GM12864 (cell line): ENCODE data around the gene TBC1D22A.

ENCODE experiments used
- DNase-seq: peaks from one replicate; pipeline ENCODE4 v3.0.0-alpha.2; 2011; ENCODE audit warnings: low read depth
- H3K4me3 ChIP-seq: 2 replicates; pipeline ENCODE4 v1.5.1; 2011; ENCODE audit warnings: mild to moderate bottlenecking, low read depth, low read length, control low read depth
- TF ChIP-seq, protein P1 (sequence below): IDR thresholded peaks from 2 replicates; pipeline ENCODE4 v1.5.1; 2011; ENCODE audit warnings: low read depth, mild to moderate bottlenecking, moderate library complexity, low read length, control low read depth, inconsistent platforms; ENCODE audit errors: missing control alignments

TBC1D22A gene

DNA sequence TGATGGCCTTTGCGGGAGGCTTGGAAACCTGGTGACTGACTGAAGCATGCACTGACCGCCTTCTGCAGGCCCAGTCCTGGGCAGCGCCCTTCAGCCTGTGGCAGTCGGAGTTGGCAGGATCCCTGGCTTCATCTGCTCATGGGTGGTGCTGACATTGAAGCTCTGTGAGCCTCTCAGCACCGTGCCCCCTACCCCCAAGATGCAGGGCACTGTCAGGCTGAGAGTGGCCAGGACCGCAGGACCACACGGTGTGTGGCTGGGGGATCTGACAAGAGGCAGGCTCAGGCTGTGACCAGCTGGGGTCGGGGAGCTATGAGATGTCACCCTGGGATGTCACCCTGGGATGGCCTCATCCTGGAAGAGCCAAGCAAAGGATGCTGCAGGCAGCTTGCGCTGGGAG lies 32.7 kb downstream of the TBC1D22A start:
- DNase-seq: no peak
- TF ChIP-seq, protein P1, sequence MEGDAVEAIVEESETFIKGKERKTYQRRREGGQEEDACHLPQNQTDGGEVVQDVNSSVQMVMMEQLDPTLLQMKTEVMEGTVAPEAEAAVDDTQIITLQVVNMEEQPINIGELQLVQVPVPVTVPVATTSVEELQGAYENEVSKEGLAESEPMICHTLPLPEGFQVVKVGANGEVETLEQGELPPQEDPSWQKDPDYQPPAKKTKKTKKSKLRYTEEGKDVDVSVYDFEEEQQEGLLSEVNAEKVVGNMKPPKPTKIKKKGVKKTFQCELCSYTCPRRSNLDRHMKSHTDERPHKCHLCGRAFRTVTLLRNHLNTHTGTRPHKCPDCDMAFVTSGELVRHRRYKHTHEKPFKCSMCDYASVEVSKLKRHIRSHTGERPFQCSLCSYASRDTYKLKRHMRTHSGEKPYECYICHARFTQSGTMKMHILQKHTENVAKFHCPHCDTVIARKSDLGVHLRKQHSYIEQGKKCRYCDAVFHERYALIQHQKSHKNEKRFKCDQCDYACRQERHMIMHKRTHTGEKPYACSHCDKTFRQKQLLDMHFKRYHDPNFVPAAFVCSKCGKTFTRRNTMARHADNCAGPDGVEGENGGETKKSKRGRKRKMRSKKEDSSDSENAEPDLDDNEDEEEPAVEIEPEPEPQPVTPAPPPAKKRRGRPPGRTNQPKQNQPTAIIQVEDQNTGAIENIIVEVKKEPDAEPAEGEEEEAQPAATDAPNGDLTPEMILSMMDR: no peak

GRCh38 chr22:46795845-46796565 lies 33.6 kb downstream of the TBC1D22A start:
- TF ChIP-seq, protein P1: no peak
- no peak for DNase-seq
- H3K4me3 ChIP-seq: no peak overlapping the region

More for the DNA sequence above, 32.7 kb downstream of the TBC1D22A start:
- no peak overlapping the region for H3K4me3 ChIP-seq

DNA sequence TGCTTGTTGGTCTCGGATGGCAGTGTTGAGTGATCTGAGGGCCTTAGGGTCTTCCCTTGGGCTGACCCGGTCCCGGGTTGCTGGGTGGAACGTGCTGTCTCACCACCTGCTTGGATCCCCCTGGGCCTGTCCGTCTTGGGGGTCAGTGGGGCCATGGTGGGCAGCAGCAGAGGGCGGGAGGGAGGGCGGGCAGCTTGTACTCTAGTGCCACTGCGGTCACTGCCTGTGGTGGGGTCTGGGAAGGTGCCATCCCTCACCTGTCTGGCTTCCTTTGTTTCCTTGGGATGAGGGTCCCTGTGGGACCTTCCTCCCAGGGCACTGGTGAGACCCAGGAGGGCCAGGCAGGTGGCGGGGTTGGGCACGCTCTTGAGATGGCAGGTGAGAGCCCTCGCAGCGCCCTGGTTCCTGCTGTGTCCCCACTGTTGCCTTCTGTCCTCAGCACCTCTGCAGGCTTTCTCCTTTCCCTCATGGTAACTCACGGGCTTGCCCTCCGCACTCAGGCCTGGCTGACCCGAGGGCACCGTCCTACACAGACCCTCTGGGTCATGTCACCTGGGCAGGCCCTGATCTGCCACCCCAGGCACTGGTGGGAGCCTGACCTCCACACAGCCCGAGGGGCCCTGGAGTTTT lies 34.2 kb downstream of the TBC1D22A start:
- TF ChIP-seq, protein P1: no peak
- H3K4me3 ChIP-seq: no peak overlapping the region
- no peak for DNase-seq

DNA sequence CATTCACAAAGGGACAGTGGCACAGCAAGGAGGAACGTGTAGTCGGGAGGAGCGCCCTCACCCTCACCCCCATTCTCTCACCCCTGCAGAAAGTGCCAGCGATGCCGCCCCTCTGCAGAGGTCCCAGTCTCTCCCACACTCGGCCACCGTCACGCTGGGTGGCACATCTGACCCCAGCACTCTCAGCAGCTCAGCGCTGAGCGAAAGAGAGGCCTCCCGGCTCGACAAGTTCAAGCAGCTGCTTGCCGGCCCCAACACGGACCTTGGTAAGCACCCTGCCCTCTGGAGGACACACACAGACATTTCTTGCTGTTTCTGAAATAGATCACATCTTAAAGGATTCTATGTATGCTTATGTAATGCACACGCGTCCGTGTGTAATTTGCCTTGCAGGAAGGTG lies 34.9 kb downstream of the TBC1D22A start:
- DNase-seq: no peak
- TF ChIP-seq, protein P1: peak; percentile 48
- H3K4me3 ChIP-seq: no peak overlapping the region

DNA sequence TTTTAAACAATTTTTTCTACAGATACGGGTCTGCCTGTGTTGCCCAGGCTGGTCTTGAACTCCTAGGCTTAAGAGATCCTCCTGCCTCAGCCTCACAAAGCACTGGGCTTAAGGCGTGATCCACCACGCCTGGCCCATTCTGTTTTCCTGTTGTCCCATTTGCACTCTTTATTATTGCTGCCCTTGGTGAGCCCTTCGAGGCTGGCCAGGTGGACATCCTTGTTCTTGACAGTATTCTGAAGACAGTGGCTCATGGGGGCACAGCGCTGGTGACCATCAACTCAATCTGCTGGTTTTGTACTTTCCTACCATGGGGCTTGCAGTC lies 35.6 kb downstream of the TBC1D22A start:
- no peak overlapping the region for H3K4me3 ChIP-seq
- DNase-seq: no peak
- TF ChIP-seq, protein P1: no peak

GRCh38 chr22:46798366-46799350 lies 36.2 kb downstream of the TBC1D22A start:
- TF ChIP-seq, protein P1: peak; percentile 97
- no peak for DNase-seq
- no peak overlapping the region for H3K4me3 ChIP-seq
